DND-41 (cell line): ENCODE measurements around the gene ZDHHC16.

ENCODE experiments used
- ATAC-seq: fragments of 200-7000 bp; cut with Tn5 transposase; 3 replicates; pipeline ENCODE4 v1.9.1; 2021; ENCODE audit warnings: low read depth; ENCODE audit not compliant: insufficient read depth
- DNase-seq: peaks from one replicate; pipeline ENCODE4 v3.0.0-alpha.2; 2020
- H2AFZ ChIP-seq: 2 replicates; pipeline ENCODE4 v1.6.0; 2012; ENCODE audit warnings: low read depth, low read length
- H3K27ac ChIP-seq: 2 replicates; pipeline ENCODE4 v1.5.1; 2012; ENCODE audit warnings: low read length, inconsistent platforms
- H3K27me3 ChIP-seq: fragments of 200-600 bp; sonication (generic); 2 replicates; pipeline ENCODE4 v1.6.0; 2012; ENCODE audit warnings: low read length, mild to moderate bottlenecking, inconsistent platforms; ENCODE audit not compliant: insufficient read depth, poor library complexity
- H3K36me3 ChIP-seq: 2 replicates; pipeline ENCODE4 v1.5.1; 2012; ENCODE audit warnings: low read length, inconsistent platforms; ENCODE audit not compliant: insufficient read depth
- H3K4me1 ChIP-seq: 2 replicates; pipeline ENCODE4 v1.5.1; 2012; ENCODE audit warnings: mild to moderate bottlenecking, low read length; ENCODE audit not compliant: insufficient read depth
- H3K4me2 ChIP-seq: 2 replicates; pipeline ENCODE4 v1.6.0; 2012; ENCODE audit warnings: mild to moderate bottlenecking, moderate library complexity, low read length, inconsistent platforms; ENCODE audit not compliant: insufficient read depth
- H3K4me3 ChIP-seq, 2 experiments: fragments of 200-600 bp in 1 of 2; shearing (Covaris generic) in 1 of 2; 2 replicates each; pipeline ENCODE4 v1.5.1; 2012 to 2016; ENCODE audit warnings: inconsistent platforms in 2 of 2, low read length in 2 of 2, mild to moderate bottlenecking in 2 of 2, low read depth in 1 of 2, moderate library complexity in 1 of 2
- H3K79me2 ChIP-seq: 2 replicates; pipeline ENCODE4 v1.6.0; 2012; ENCODE audit warnings: low read length, inconsistent platforms; ENCODE audit not compliant: insufficient read depth
- H3K9ac ChIP-seq: 2 replicates; pipeline ENCODE4 v1.6.0; 2012; ENCODE audit warnings: low read depth, mild to moderate bottlenecking, inconsistent platforms, low read length, moderate library complexity
- H3K9me3 ChIP-seq: 2 replicates; pipeline ENCODE4 v1.5.1; 2012; ENCODE audit warnings: low read length, moderate library complexity, mild to moderate bottlenecking, inconsistent platforms; ENCODE audit not compliant: insufficient read depth, severe bottlenecking
- H4K20me1 ChIP-seq: 2 replicates; pipeline ENCODE4 v1.6.0; 2012; ENCODE audit warnings: low read length; ENCODE audit not compliant: insufficient read depth
- CTCF ChIP-seq: IDR thresholded peaks from 2 replicates; pipeline ENCODE4 v1.5.1; 2012; ENCODE audit warnings: borderline replicate concordance, low read length, moderate library complexity, mild to moderate bottlenecking; ENCODE audit not compliant: poor library complexity, severe bottlenecking; ENCODE audit errors: extremely low read depth
- EZH2 ChIP-seq: IDR thresholded peaks from 3 replicates; pipeline ENCODE4 v1.6.1; 2012; ENCODE audit warnings: borderline replicate concordance, low read depth, mild to moderate bottlenecking, moderate library complexity, low read length, inconsistent platforms; ENCODE audit not compliant: severe bottlenecking

Gene ZDHHC16

DNA sequence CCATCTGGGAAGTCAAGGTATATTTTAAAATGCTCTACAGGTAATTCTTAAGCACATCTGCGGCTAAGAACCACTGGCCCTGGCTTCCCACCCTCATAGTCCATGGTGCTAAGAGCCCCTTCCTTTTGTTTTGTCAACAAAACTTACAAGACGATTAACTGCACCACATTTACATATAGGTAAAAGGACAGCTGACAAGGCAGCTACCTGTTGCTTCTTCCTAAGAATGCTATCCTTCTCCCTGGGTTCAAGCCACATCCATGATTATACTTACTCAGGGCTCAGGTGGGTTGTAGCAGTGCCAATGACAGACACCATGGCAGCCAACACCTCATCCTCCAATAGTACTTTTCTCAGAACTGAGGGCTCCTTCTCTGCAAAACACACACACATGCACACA is 16.3 kb downstream of the ZDHHC16 start:
- Histone ChIP-seq H3K27me3 (no peaks in the 10 kb centered on the region), H3K79me2 (no peaks in the 10 kb centered on the region), H3K9ac (no peak overlapping the region), H3K4me3 (no peak overlapping the region), H3K36me3 (peaks cover 94% of the 10 kb centered on the region), H2AFZ (no peak overlapping the region), H3K4me1 (no peaks in the 10 kb centered on the region), H4K20me1 (peaks cover 8% of the 10 kb centered on the region), H3K27ac (no peak overlapping the region), H3K9me3 (no peaks in the 10 kb centered on the region), H3K4me2 (no peak overlapping the region)
- TF ChIP-seq CTCF: no peak
- TF ChIP-seq EZH2: no peak
- DNase-seq (no peak), ATAC-seq (no peak)

- peaks cover 4% of the 10 kb centered on the region for H4K20me1 ChIP-seq
- TF ChIP-seq CTCF (peak; percentile 85), EZH2 (no peak)
- H3K9me3 ChIP-seq: no peaks in the 10 kb centered on the region
- H3K4me2 ChIP-seq: no peak overlapping the region
- no peak overlapping the region for H3K27ac ChIP-seq
- H3K4me1 ChIP-seq: no peaks in the 10 kb centered on the region
- H2AFZ ChIP-seq: no peak overlapping the region
- no peaks in the 10 kb centered on the region for H3K27me3 ChIP-seq
- DNase-seq: peak; percentile 34
- peak; percentile 62 for ATAC-seq
- H3K9ac ChIP-seq: no peak overlapping the region
- H3K36me3 ChIP-seq: peaks cover 94% of the 10 kb centered on the region
- H3K4me3 ChIP-seq: no peak overlapping the region
- no peaks in the 10 kb centered on the region for H3K79me2 ChIP-seq
Observed at GRCh38 chr10:97463363-97464132, 17.6 kb downstream of the ZDHHC16 start.

- DNase-seq (no peak), ATAC-seq (0 out of 3 replicates have a peak, but pooled peaks have one; percentile 2)
- peaks cover 8% of the 10 kb centered on the region; the same call in 1 of the 2 replicates for H4K20me1 ChIP-seq
- H3K27me3 ChIP-seq: no peaks in the 10 kb centered on the region
- no peaks in the 10 kb centered on the region for H3K79me2 ChIP-seq
- H3K9me3 ChIP-seq: no peaks in the 10 kb centered on the region
- H3K4me3 ChIP-seq: no peak overlapping the region
- no peak overlapping the region for H2AFZ ChIP-seq
- H3K36me3 ChIP-seq: peaks cover 94% of the 10 kb centered on the region
- H3K4me2 ChIP-seq: no peak overlapping the region
- TF ChIP-seq CTCF: no peak
- TF ChIP-seq EZH2: no peak
- no peaks in the 10 kb centered on the region for H3K4me1 ChIP-seq
- H3K9ac ChIP-seq: no peak overlapping the region
- H3K27ac ChIP-seq: no peak overlapping the region
Observed at GRCh38 chr10:97464226-97464625, 18.3 kb downstream of the ZDHHC16 start.
